ENCODE measurements around the gene RAB7B.

GRCh38 chr1:206030714-206031113 is 27.5 kb upstream of the RAB7B start:
- TF ChIP-seq, protein P1, sequence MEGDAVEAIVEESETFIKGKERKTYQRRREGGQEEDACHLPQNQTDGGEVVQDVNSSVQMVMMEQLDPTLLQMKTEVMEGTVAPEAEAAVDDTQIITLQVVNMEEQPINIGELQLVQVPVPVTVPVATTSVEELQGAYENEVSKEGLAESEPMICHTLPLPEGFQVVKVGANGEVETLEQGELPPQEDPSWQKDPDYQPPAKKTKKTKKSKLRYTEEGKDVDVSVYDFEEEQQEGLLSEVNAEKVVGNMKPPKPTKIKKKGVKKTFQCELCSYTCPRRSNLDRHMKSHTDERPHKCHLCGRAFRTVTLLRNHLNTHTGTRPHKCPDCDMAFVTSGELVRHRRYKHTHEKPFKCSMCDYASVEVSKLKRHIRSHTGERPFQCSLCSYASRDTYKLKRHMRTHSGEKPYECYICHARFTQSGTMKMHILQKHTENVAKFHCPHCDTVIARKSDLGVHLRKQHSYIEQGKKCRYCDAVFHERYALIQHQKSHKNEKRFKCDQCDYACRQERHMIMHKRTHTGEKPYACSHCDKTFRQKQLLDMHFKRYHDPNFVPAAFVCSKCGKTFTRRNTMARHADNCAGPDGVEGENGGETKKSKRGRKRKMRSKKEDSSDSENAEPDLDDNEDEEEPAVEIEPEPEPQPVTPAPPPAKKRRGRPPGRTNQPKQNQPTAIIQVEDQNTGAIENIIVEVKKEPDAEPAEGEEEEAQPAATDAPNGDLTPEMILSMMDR (conservative IDR thresholded peaks at IDR 0.05 in 1 of 2, IDR thresholded peaks at IDR 0.05 in 1 of 2; ENCODE audit: extremely low read depth in 1 of 2, insufficient read depth in 1 of 2, low read depth in 1 of 2, low read length in 2 of 2): peak; percentile 96 to 99
- TF ChIP-seq EZH2 (IDR thresholded peaks at IDR 0.05; ENCODE audit: borderline replicate concordance, low read length): no peak
